GM18502 (cell line): ENCODE data around the gene TBX2.

Experiments
- ATAC-seq: cut with Tn5 transposase; IDR thresholded peaks from one replicate; pipeline ENCODE4 v1.9.1; 2021; ENCODE audit warnings: mild to moderate bottlenecking; ENCODE audit not compliant: unreplicated experiment, poor library complexity

The TBX2 gene

GRCh38 chr17:61368049-61368831 lies 31.4 kb upstream of the TBX2 start:
- no peak for ATAC-seq

GRCh38 chr17:61368832-61369450 lies 30.7 kb upstream of the TBX2 start:
- ATAC-seq, result no peak

GRCh38 chr17:61369751-61370150 lies 29.9 kb upstream of the TBX2 start:
- no peak for ATAC-seq

GRCh38 chr17:61371179-61371578 lies 28.5 kb upstream of the TBX2 start:
- ATAC-seq, result no peak

GRCh38 chr17:61371606-61372005 lies 28.0 kb upstream of the TBX2 start:
- ATAC-seq, result no peak

GRCh38 chr17:61372436-61372835 lies 27.2 kb upstream of the TBX2 start:
- ATAC-seq, result no peak

- ATAC-seq, result no peak
These were observed 22.5 kb upstream of the TBX2 start for GRCh38 chr17:61376931-61377838.

GRCh38 chr17:61378658-61379456 lies 20.8 kb upstream of the TBX2 start:
- no peak for ATAC-seq

GRCh38 chr17:61379457-61380216 lies 20.0 kb upstream of the TBX2 start:
- ATAC-seq, result no peak

GRCh38 chr17:61380217-61380835 lies 19.3 kb upstream of the TBX2 start:
- ATAC-seq, result no peak

GRCh38 chr17:61380836-61381525 lies 18.7 kb upstream of the TBX2 start:
- no peak for ATAC-seq

GRCh38 chr17:61381537-61381936 lies 18.1 kb upstream of the TBX2 start:
- no peak for ATAC-seq

GRCh38 chr17:61382796-61383688 lies 16.6 kb upstream of the TBX2 start:
- no peak for ATAC-seq

GRCh38 chr17:61383689-61384201 lies 15.9 kb upstream of the TBX2 start:
- no peak for ATAC-seq

- ATAC-seq, result no peak
These were observed 15.3 kb upstream of the TBX2 start for GRCh38 chr17:61384354-61384691.

GRCh38 chr17:61384692-61385576 lies 14.7 kb upstream of the TBX2 start:
- no peak for ATAC-seq
